ENCODE data around the gene RAB7A.

- TF ChIP-seq EZH2 (IDR thresholded peaks at IDR 0.05; ENCODE audit: borderline replicate concordance, control insufficient read depth, low read depth, low read length): no peak
- no peak for TF ChIP-seq BCL11A (IDR thresholded peaks at IDR 0.05; ENCODE audit: low read depth, low read length)
- TF ChIP-seq ATF2 (IDR thresholded peaks at IDR 0.05; ENCODE audit: low read length): no peak
- no peak for TF ChIP-seq SPI1 (IDR thresholded peaks at IDR 0.05; ENCODE audit: borderline replicate concordance, insufficient read depth, low read depth, low read length)
- TF ChIP-seq HCFC1 (IDR thresholded peaks at IDR 0.05; ENCODE audit: low read length): no peak
- no peak for TF ChIP-seq POLR2A (IDR thresholded peaks at IDR 0.05; ENCODE audit: low read depth, low read length)
- TF ChIP-seq SIN3A (IDR thresholded peaks at IDR 0.05; ENCODE audit: low read depth, low read length): no peak
- TF ChIP-seq, protein P1, sequence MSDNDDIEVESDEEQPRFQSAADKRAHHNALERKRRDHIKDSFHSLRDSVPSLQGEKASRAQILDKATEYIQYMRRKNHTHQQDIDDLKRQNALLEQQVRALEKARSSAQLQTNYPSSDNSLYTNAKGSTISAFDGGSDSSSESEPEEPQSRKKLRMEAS (IDR thresholded peaks at IDR 0.05; ENCODE audit: low read depth, low read length): no peak
Observed at GRCh38 chr3:128770387-128770786, 44.4 kb downstream of the RAB7A start.

All from GM12878 (cell line).